GM12891 (cell line): ENCODE results near the gene CCDC43.

Source experiments
- POLR2A ChIP-seq: IDR thresholded peaks from 2 replicates; pipeline ENCODE4 v1.6.1; 2011; ENCODE audit warnings: low read depth, low read length, control low read depth
- POLR2AphosphoS5 ChIP-seq: IDR thresholded peaks from 2 replicates; pipeline ENCODE4 v1.6.1; 2011; ENCODE audit warnings: low read depth, low read length, control low read depth

DNA sequence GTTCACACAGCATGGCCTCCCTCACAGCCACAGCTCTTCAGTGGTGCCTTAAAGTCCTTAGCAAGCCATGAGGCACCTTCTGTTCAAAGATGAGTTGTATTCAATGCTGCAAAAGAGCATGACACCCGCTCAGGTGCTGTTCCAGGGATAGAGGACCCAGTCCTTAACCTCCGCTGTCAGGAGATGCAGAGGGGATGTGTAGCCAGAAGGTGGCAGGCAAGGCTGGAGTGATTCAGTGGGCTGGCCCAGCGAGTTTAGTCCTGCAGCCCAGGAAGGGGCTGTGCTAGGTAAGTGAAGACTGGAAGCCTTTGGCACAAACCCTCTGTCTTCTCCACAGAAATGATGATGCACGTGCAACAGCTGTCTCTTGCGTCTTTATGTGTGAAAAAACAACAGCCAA lies 44.2 kb upstream of the CCDC43 start:
- no peak for TF ChIP-seq POLR2AphosphoS5
- no peak for TF ChIP-seq POLR2A
